NCI-H187 treated with DMSO at 0.1 percent for 48 hours (cell line): ENCODE results near the gene HUNK.

Source experiments
- DNase-seq: peaks from one replicate; lab custom pipeline; 2025; lab: John Stamatoyannopoulos, UW

Gene HUNK

DNA sequence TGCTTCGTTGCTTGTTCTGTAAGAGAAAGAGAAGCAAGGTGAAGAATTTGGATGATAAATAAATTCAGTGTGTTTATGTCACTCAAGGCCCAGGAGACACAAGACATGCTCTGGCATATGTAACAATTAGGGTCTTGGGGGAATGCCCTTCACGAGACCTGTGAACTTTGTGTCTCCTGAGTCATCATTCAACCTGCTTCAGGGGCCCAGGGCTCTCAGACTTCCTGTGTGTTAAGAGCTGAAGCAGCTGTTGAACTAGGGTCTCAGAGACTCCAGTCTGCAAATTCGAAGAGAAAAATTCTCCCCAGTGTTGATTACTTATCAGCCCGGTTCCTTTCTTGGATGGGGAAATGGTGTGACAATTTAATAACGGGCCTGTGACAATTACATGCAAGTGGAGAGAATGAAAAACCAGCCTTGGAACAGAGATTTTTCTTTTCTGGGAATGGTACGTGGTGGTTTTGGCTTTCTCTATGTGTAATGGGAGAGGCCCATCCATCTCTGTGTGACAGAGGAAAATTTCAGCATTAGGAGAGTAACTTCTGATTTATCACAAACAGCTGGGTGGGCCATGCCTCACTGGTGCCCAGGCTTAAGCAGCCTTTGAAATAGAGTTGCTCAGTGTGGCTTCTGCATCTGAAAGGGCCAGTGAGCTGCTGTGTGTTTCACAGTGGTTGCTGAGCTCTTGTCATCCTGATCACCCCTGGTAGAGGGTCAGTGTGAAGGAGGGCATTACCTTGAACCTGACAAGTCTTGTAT is 22.4 kb downstream of the HUNK start:
- DNase-seq = no peak

DNA sequence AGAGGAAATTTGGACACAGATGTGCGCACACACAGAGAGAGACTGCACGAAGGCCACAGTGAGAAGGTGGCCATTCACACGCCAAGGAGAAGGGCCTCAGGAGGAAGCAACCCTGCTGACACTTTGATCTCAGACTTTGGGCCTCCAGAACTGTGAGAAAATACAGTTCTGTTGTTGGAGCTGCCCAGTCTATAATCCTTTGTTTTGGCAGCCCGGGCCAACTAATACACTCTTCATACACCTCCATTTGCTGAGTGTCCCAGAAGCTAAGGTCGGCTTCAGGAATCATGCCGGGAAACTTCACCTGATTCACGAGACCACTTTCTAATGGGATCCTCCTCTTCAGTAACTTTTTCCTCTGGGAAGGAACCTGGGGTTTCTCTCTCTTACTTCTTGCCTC is 23.2 kb downstream of the HUNK start:
- no peak for DNase-seq

DNA sequence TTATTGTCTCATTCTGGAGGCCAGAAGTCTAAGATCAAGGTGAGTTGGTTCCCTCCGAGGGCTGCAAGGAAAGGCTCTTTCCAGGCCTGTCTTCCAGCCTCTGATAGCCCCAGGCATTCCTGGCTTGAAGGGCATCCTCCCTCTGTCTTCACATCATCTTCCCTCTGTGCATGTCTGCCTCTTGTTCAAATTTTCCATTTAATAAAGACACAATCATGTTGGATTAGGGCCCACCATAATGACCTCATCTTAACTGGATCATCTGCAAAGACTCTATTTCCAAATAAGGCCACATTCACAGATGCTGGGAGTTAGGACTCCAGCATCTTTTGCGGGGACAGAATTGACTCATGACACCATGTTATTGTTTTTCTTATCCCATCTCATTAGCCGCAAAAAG is 24.5 kb downstream of the HUNK start:
- DNase-seq = no peak

DNA sequence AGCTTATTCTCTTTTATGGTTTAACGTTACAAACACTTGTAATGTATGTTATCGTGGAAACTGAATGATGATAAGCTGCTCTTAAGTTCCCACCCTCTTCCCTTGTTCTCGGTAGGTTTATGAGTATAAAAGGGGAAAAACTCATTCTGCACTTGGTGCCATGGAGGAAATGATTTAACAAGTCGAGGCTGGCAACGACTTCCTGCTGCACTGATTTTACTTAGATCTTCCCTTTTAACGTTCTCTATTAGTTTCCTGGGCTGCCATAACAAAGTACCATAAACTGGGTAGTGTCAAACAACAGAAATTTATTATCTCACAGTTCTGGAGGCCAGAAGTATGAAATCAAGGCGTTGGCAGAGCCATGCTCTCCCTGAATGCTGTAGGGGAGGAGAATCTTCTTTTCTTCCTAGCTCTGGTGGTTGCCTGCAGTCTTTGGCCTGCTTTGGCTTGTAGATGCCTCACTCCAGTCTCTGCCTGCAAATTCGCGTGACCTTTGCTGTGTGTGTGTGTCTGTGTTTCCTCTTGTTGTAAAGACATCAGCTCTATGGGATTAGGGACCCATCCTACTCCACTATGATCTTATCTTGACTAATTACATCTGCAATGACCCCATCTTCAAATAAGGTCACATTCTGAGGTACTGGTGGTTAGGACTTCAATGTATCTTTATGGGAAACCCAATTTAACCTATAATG is 26.3 kb downstream of the HUNK start:
- DNase-seq = no peak

DNA sequence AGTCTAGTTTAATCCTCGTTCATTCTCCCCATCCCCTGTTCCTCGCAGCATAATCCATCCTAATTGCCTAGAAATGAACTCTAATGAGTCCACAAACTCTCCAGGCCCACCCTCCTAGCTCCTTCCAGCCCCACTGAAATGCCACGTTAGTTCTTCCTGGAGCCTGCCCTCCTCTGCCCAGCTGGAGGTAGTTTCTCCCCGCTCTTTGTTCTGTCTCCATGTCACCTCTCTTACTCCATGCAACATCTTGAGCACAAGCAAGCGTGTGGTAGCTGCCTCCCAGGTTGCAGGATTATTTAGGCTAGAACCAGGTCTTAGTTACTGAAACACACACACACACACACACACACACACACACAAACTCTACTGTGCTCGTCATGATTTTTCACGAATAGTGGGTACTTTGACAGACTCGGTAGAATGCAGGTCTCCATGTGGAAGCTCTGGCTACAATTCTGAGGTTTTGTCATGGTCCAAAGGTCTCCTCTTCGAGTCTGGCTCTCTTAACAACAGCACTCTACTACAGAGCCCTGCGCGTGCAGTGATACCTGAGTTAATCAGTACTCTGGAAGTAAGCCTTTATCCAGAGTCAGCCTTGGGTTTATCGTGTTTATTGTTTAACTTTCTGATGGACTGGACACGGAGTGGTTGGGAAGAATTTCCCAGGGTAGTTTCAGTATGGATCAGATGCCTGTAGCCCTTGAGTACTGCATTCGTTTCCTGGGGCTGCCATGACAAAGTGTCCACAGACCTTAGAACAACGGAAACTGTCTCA is 27.5 kb downstream of the HUNK start:
- DNase-seq = no peak

DNA sequence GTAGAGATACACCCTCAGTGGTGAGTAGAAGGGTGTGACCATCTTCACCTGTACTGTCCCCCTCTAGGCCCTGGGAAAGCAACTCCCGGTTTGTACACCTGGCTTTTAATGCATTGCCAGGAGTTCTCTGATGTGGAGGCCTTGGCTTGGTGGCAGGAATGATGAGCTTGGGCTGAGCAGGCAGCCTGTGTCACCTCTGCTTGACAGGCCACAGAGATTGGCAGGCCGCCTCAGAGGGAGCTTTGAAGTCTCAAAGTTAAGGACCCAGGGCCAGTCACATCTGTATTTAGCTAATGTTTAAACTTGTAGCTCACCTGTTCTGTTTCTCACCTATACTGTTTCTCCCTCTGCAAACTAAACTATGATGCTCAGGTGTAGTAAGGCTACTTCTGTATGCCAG is 28.5 kb downstream of the HUNK start:
- DNase-seq = no peak

DNA sequence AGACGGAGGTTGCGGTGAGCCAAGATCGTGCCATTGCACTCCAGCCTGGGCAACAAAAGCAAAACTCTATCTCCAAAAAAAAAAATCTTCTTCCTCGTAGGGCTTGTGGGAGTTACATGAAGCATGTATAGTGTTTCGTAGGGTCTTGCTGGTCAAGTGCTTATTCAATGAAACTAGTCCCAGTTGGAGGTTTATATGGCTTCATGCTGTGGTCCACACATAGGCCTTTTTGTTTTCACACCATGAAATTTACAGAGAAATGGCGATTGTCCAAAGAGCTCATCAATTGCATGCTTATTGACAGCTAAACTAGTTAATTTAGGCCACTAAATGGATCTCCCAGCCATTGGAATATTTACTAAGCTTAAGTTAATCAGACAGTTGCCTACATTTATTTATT is 29.6 kb downstream of the HUNK start:
- no peak for DNase-seq

DNA sequence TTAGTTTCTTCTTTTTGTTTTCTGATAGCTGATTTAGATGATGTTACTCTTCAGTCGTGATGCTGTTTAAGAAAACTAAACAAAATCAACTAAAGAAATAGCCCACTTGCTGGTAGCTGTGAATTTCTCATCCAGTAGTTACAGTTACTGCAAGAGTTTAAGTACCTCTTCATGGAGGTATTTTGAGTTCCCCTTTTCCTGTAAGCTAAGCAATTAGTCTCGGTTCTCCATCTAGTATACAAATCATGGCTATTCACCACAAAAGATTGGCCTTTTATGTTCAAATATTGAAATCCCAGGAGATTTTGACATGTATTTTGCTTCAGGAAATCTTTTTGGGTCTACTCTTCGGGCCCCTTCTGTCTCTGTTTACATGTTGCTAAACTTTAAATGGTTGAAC is 31.1 kb downstream of the HUNK start:
- no peak for DNase-seq

DNA sequence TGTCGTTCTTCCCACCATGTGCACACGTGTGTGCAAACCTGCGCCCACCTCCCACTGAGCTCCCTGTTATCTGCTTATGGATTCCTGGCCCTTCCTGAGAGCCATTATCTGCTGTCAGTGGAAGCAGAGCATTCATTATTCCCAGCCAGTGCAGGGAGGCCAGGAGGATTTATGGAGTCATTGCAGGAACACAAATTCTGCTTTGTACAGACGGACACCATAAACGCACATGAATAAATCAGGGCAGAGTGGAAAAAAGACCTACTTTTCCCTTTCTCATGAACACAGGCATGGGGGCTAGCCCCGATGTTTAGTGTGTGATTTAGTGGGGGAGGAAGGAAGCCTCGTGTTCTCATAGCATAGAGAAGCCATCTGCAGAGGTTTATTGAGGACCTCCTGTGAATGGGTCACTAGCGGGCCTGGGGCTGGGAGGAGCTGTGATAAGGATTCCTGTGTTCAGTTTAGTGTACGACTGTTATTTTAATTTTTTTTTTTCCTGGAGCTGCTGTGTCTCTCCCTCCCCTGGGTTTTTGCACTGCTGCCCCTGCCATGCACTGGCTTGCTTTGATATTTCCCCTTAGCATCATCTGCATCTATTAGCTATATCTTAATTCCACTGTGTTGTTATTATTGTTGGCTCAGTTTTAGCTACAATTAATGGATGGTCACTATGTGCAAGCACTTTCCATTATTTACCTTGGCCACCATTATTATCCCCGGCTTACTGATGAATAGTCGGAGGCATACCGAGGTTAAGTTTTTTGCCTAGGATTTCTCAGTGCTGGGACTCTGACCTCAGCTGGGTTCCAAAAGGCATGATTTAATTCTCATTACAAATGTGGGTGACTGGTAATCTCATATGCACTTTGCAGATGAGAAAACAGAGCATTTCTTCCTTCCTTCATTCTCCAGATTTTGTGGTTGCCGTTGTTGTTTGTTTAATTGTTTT is 33.0 kb downstream of the HUNK start:
- no peak for DNase-seq

DNA sequence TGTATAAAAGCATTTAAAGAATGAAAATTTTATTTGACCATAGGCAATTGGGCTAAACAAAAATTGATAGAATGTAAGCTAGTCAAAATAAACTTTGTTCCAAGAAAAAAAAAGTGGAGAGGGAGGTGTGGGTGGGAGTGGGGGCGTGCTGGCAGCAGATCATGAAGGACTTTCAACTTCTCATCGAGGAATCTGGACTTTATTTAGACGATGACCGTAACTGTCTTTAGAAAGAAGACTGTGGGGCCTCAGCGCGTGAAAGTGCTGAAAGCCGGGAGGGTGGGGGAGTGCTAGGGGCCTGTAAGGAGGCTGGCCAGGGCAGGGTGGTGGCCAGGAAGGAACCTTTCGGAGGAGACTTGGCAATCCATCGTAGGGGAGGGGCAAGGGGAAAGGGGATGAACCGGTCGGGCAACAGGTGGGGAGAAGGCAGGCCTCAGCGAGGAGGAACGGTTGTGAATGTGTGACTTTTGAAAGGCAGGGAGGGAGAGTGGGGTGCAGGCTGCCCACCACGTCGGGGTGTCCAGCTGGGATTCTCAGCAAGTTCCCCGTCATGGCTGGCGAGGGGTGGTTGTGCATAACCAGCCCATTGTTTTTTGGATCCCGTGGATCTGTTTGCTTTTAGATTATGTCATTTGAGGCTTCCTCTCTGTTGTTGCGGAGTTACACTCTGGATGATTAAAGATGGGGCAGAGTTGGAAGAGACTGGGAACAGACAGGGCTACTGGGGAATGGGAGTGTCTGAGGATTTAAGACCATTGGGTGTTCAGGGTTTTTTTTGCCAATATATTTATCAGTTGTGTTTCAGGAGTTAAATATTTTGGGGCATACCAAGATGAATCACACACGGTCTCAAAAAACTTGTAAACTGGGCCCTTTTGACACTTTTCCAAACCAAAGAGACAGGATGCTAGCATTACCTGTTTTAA is 35.5 kb downstream of the HUNK start:
- no peak for DNase-seq

DNA sequence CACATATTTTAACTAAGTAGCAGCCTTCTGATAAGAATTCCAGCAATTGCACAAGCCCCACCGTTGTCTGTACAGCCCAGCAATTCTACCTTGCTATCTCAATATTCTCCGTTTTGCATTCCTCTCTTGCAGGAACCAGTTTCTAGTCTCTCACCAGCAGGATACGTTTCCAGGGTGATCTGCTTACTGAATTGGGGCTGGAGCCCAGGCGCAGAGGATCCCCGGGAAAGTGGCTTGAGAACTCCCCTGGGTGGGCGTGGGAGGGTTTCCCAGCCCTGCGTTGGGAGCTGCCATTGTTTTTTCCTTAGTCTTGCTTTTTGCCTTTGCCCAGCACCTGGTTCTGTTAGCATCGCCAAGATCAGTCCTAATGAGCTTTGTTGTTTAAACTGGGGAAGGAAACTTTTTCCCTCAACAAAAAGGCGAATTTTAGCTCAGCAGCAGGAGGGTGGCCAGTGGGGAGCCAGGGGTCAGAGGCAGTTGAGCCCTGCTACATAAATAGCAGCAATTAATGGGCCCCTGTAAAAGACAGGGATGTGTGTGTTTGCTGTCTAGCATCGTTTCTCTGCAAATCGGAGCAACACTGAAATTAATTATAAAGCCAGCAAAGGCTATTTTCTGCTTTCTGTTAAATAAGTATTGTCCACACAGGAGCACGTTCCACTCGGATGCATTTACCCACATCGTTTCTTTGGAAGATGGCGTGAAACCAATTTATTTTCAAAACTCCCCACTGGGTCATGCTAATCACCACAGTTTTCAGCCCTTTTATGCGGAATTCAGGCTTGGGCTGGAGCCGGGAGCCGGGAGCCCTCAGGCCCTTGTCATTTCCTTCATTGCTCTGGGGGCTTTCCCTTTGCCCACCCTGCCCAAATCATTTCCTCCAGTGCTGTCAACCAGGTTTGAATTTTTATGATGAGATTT is 36.6 kb downstream of the HUNK start:
- no peak for DNase-seq

DNA sequence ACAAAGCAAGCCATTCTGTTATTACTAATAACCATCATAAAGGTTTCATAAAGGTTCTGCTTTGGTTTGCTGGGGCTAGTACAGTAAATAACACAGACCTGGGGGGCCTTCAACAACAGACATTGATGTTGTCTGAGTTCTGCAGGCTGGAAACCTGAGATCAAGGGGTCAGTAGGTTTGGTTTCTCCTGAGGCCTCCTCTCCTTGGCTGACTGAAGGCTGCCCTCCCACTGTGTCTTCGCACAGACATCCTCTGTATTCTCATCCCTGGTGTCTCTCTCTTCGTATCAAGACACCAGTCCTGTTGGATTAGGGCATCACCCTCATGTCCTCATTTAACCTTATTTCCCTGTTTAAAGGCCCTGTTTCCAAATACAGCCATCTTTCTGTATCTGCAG is 37.3 kb downstream of the HUNK start:
- DNase-seq = no peak

DNA sequence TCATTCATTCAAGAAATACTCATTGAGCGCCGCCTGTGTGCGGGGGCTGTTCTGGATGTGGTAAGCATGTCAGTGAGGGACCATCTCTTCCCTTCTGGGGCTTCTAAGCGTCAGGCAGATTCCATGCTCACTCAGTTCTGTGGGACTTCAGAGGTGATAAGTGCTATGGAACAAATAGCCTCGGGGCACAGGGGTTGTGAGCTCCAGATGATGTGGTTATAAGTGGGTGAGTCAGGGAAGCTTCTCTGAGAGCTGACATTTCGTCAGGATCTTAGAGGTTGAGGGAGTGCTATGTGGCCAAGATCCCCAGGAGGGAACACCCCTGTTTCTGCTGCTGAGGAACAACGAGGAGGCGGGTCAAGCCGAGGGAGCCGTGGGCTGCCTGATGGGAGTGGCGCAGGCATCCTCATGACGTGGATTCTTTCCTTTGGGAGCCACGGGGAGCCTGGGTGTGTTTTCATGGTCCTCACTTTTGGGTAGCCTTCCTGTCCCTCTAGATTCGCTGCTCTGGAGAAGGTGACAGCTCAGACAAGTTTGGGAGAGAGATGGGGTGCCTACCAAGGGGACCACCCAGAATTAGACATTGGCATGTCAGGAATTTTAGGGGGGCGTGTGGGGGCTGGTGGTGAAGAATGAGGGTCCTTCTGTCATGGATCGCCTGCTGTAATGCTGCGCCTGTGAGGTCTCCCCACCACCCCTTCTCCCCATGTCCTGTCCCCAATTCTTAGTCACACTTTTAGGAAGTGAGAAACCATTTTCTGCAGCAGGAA is 38.5 kb downstream of the HUNK start:
- no peak for DNase-seq

DNA sequence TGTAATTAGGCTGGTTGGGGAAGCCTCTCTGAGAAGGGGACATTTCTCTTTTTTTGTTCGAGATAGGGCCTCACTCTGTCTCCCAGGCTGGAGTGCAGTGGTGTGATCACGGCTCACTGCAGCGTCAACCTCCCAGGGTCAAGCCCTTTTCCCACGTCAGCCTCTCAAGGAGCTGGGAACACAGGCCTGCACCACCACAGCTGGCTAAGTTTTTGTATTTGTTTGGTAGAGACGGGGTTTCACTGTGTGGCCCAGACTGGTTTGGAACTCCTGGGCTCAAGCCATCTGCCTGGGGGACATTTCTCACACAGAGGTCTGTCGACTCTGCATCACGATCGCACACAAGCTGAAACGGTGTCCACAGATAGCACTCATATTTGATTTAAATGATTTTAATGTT is 39.7 kb downstream of the HUNK start:
- DNase-seq = no peak

DNA sequence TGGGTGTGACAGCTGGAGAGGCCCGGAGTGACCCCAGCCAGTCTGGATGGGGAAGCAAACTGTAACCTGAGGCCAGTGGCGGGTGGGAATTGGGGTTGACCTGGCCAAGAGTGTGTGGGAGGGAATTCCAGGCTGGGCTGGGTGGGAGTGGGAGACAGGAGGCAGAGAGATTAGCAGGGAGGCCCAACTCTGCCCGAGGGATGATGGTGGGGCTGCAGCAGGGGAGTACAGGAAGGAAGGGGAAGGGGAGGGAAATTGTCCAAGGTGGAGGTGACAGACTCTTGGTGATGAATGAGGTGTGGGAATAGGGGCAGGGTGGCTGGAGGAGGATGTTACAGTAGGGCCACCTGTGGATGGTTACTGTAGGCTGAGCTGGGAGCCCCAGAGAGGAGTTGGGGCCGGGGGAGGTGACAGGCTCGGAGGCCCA is 40.4 kb downstream of the HUNK start:
- no peak for DNase-seq

DNA sequence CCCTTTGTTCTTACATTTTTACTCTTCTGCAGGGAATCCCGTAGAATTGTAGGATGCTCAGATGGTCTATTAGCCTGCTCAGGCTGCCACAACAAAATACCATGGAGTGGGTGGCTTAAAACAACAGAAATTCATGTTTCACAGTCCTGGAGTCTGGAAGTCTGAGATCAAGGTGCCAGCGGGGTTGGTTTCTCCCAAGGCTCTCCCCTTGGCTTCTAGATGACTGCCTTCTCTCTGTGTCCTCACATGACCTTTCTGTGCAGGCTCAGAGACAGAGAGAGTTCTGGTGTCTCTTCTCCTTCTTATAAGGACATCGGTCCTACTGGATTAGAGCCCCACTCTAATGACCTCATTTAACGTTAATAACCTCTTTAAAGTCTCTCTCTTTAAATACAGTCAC is 41.7 kb downstream of the HUNK start:
- DNase-seq = no peak

DNA sequence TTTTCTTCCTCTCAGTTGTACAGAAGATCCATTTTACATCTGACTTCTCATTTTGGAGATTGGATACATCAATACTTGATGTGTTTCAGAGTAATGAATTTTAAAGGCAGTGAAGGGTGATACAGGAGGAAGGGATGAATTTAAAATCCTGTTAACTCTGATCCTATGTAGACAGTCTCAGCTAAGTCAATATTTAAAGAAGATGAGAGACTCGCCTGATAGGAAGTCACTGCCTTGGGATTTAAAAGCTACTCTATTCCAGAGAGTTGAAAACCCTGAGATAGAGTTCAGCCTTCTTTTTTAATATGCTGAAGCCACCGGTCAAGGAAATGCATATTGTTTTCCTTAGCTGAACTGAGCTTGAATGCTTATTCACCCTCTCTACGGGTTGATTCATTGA is 42.7 kb downstream of the HUNK start:
- no peak for DNase-seq

DNA sequence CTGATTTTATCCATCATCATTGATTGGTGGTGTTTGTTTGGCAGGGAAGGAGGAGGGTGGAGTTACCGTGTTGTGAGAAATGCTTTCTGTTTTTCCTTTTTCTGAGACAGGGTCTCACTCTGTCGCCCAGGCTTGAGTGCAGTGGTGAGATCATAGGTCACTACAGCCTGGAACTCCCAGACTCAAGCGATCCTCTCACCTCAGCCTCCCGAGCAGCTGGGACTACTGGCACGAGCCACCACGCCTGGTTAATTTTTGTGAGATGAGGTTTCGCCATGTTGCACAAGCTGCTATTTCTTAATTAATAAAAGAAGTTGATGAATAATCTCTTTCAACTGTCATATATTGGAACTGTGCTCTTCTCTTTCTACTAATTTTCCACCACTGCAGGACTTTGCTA is 44.3 kb downstream of the HUNK start:
- DNase-seq = no peak

DNA sequence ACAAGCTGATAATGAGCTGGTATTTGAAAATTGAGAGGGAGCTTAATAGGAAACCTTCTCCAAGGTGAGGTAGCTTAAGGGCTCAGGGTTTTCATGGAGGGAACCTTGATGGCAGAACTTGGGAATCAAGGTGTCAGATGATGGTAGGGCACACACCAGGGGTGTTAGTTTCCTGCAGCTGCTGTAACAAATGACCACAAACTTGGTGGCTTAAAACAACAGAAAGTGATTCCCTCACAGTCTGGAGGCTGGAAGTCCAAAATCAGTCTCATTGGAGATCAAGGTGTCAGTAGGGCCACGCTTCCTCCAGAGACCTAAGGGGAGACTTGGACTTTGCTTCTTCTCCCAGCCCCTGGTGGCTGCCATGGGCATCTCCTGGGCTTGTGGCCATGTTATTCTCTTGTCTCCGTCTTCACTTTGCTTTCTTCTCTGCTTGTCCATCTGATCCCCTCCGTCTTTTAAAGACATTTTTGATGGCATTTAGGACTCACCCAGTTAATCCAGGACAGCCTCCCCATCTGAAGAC is 45.5 kb downstream of the HUNK start:
- DNase-seq = no peak
